HG03039 (cell line): ENCODE results near the gene GPR61.
A peak's percentile ranks its signal among the peaks of the same experiment; 100 is the strongest.

Experiments used
- ATAC-seq: cut with Tn5 transposase; IDR thresholded peaks from one replicate; pipeline ENCODE4 v1.9.1; 2021; ENCODE audit warnings: mild to moderate bottlenecking, moderate library complexity; ENCODE audit not compliant: unreplicated experiment

Gene GPR61

GRCh38 chr1:109539676-109540075 is at the start of gene GPR61:
Gene GPR61 (plus strand): TSS chr1:109539872. CDS start chr1:109543023, 3,151 bp downstream.
- no peak for ATAC-seq

- no peak for ATAC-seq
Measured at GRCh38 chr1:109490029-109490933, 49.4 kb upstream of the GPR61 start.

GRCh38 chr1:109490934-109491302 is 48.8 kb upstream of the GPR61 start:
- ATAC-seq: no peak

GRCh38 chr1:109491372-109491771 is 48.3 kb upstream of the GPR61 start:
- no peak for ATAC-seq

- no peak for ATAC-seq
Measured at GRCh38 chr1:109492779-109493178, 46.9 kb upstream of the GPR61 start.

GRCh38 chr1:109493227-109493626 is 46.4 kb upstream of the GPR61 start:
- ATAC-seq: no peak

- peak; percentile 81 for ATAC-seq
Measured at GRCh38 chr1:109493805-109494539, 45.7 kb upstream of the GPR61 start, which contains the start of gene CYB561D1. Gene CYB561D1 (plus strand): TSS chr1:109494094. CDS start chr1:109494140, 46 bp downstream.

- no peak for ATAC-seq
Measured at GRCh38 chr1:109495738-109496137, 43.9 kb upstream of the GPR61 start.

- no peak for ATAC-seq
Measured at GRCh38 chr1:109497449-109498160, 42.1 kb upstream of the GPR61 start.

GRCh38 chr1:109498161-109498801 is 41.4 kb upstream of the GPR61 start:
- ATAC-seq: no peak

GRCh38 chr1:109499081-109499480 is 40.6 kb upstream of the GPR61 start:
- no peak for ATAC-seq

GRCh38 chr1:109499661-109500536 is 39.8 kb upstream of the GPR61 start:
- ATAC-seq: no peak

GRCh38 chr1:109500941-109501381 is 38.7 kb upstream of the GPR61 start:
- no peak for ATAC-seq

GRCh38 chr1:109501644-109502363 is 37.9 kb upstream of the GPR61 start:
- ATAC-seq: no peak

GRCh38 chr1:109502364-109502851 is 37.3 kb upstream of the GPR61 start:
- no peak for ATAC-seq

- no peak for ATAC-seq
Measured at GRCh38 chr1:109503935-109504334, 35.7 kb upstream of the GPR61 start.

GRCh38 chr1:109504974-109505373 is 34.7 kb upstream of the GPR61 start:
- no peak for ATAC-seq

GRCh38 chr1:109508001-109508872 is 31.4 kb upstream of the GPR61 start:
- ATAC-seq: no peak
